ENCODE data around the gene EFHC1.

EFHC1 gene

DNA sequence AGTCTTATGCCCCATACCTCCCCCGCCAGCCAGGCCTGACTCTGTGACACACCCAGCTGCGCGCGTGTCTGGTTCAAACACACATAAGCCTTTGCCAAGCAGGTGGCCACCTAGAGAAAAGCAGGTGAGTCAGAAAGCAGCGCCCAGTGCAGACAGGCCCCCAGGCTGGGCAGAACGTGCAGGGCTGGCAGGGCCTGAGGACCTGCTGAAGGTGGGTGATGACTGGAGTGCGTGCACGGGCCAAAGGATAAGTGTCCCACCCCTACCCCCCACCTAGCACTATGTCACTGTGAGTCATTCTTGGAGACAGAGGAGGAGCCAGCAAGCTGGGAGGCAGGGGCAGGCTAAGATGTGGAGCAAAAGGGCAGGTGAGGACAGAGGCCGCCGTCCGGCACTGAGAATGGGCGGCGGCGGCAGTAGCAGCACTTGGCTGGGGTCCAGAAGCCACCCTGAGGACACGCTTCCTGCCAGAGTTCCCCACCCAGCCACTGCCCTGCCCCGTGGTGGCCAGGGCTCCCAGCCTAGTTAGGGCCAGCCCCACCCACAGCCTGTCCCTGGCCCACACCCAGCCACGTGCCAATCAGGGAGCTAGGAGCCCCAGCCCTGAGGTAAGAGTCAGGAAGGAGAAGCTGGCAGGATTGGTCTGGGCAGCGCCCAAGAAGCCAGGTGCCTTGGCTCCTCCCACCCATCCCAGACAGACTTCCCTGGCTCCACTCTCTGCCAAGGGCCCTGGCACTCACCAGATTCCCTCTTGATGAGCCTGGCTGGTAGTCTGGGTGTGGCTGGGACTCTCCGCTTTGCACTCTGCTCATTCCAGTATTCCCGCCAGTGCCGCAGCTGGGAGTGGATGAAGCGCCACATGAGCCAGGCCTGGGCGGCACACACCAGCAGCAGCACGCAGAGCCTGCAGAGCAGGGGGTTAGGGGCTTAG lies 84.0 kb downstream of the EFHC1 start:
- DNase-seq: no peak

- no peak for DNase-seq
Observed at GRCh38 chr6:52504782-52505136, 84.6 kb downstream of the EFHC1 start.

DNA sequence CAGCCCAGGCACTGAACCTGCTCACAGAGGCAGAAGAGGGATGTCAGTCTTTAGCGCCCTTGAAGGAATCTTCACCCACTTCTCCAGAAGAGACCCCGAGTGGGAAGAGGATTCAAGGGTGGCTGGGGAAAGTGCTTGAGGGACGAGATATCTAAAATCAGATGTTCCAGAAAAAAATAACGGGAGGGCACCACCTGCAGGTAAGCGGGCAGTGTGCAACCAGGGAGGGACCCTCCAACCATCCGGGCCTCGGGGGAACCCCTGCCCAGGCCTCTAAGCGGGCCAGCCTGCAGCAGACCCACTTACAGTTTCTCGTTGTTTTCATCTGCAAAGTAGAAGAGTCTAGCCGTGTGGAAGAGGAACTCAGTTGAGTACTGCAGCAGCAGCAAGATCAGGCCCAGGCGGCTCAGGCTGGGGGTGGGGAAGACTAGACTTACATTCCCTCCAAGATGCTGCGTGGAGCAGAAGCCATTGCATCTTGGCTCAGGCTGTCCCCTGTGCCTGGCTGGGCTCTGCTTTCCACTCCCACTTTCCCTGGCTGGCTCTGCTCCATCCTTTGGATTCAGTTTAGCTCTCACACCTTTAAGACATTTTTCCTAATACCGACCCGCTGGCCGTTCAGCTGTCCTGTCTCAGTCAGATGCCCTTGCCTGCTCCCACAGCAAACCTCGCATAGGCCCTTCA lies 85.7 kb downstream of the EFHC1 start:
- DNase-seq: no peak

DNA sequence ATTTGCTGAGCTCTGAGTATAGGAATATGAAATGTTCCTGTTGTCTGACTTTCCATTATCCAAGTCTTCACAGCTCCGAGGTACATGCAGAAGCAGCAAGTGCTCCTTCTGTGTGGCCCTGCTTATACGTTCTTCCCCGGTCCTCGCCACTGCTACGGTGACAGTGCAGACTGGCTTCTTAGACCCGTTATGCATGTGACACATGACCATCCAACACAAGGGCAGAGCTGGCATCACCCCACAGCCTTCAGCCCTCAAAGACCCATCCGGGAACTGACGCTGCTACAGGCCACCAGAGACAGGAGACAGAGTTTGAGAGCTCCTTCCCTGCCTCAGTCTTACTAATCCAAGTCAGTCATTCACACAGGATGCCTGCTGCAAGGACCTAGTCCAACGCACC lies 86.3 kb downstream of the EFHC1 start:
- DNase-seq: no peak

DNA sequence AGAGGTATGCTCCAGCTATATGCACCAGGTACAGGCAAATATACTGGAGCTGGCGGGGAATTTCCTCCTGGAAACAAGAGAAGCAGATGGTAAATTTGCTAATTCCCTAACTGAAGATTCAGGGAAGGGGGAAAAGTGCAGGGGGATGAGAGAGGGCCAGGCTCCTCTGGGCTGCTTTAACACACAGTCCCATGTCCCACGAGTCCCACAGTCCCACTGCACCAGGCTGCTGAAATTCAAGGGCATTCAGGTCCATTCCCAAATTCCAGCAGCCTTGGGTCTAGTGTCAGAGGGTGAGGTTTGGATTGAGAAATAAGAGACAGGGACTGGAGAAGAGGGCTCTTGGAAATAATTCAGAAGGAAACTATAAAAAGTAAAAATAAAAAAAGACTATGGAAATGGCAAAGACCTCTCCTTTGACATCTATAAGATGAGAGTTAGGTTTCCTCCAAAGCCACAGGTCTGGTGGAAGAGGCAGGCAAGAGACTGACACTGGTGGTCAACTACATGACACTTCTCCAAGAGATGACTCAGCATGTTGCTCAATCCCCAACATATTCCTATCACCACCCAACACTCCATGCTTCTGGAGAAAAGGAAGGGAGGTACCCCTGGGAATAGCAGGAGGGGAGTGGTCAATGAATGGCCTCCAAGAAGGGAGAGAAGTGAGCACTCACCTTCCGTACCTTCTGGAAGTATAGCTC lies 87.6 kb downstream of the EFHC1 start:
- no peak for DNase-seq

- DNase-seq: no peak
Observed at GRCh38 chr6:52508261-52508739, 88.2 kb downstream of the EFHC1 start.

DNA sequence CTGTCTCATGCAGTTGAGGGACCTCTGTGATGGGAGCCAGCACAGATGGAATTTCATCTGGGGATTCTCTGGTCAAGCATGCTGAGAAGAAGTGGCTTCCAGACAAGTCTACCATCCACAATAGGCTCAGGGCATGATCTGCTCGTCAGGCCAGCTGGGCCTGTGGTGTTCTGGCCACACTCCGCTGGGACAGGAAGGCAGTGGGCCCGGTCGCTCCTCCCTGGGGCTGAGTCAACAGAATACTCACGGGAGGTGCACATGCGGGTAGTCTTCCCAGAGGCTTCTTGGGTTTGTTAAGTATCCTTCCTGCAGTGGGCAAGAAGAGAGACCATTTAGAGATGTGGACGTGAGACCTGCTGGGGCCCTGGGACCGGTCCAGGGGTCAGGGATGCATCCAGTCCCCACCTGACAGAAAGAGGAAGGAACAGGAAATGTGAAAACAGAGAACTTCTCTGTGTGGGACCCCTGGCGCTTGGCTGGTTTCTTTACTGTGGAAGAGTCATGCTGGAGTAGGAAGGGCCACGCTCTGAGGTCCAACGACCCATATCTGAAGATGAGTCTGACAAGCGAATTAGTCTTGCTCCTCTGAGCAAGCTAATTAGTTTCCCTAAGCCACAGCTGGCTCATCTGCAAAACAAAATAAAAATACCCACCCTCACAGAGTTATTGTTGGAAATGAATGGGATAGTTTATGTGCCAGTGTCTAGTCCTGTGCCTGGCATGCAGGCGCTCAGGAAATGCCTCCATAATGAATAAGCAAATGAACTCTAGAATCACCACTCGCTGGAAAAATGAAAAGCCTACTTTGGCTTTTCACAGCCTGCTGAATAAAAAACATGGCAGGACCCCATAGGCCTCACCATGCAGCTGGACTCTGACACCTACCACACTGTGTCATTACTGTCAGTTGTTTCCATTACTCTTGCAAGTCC lies 89.4 kb downstream of the EFHC1 start:
- DNase-seq: no peak

DNA sequence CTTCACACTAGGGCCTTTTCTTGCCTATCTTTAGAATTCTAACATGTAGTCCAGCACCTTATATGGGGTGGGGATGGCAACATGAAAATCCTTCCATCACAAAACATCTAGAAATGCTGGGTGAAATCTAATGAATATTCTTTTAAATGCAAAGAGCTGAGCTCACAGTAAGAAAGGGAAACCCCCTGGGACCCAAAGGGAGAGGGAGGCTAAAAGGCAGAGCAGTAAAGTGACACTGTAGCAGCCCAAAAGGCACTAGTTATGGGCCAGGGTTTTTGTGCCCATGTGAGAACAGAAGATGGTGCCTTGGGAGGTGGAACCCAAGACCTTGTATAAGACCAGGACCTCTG lies 90.0 kb downstream of the EFHC1 start:
- no peak for DNase-seq

- DNase-seq: no peak
Observed at GRCh38 chr6:52511163-52511562, 91.0 kb downstream of the EFHC1 start.

GRCh38 chr6:52511572-52512151 lies 91.5 kb downstream of the EFHC1 start:
- DNase-seq: no peak

DNA sequence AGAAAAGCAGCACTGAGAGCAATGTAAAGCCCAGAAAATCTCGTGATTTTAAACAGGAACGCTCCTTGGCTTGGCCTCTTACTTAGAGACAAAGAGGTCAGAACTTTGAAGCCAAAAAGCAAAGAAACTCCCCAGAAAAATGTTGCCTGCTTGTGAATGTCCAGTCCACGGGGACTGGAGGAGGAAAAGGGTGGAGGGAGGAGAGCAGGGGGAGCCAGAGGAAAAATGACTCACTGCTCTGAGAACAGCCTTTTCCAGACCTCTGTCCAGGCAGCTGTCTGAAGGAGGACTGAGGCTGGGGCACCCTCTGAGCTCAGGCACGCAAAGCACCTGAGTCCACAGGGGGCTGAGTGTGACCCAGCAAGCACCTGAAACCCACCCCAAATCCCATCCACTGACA lies 92.1 kb downstream of the EFHC1 start:
- DNase-seq: no peak

- DNase-seq: no peak
Observed at GRCh38 chr6:52513464-52513863, 93.3 kb downstream of the EFHC1 start.

DNA sequence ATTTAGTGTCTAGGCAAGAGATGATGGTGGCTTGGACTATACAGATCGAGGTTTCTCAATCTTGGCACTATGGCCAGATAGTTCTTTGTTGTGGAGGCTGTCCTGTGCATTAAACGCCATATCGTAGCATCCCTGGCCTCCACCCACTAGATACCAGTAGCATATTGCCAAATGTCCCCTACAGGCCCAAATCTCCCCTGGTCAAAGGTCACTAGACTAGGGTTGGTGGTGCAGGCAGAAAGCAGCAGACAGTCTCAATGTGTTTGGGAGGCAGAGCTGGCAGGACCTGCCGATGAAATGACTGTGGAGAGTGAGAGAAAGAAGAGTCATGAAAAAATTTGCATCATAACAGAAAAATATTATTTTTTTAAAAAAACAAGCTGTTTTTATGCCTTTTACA lies 93.8 kb downstream of the EFHC1 start:
- DNase-seq: no peak

- DNase-seq: no peak
Observed at GRCh38 chr6:52514514-52514913, 94.4 kb downstream of the EFHC1 start.

DNA sequence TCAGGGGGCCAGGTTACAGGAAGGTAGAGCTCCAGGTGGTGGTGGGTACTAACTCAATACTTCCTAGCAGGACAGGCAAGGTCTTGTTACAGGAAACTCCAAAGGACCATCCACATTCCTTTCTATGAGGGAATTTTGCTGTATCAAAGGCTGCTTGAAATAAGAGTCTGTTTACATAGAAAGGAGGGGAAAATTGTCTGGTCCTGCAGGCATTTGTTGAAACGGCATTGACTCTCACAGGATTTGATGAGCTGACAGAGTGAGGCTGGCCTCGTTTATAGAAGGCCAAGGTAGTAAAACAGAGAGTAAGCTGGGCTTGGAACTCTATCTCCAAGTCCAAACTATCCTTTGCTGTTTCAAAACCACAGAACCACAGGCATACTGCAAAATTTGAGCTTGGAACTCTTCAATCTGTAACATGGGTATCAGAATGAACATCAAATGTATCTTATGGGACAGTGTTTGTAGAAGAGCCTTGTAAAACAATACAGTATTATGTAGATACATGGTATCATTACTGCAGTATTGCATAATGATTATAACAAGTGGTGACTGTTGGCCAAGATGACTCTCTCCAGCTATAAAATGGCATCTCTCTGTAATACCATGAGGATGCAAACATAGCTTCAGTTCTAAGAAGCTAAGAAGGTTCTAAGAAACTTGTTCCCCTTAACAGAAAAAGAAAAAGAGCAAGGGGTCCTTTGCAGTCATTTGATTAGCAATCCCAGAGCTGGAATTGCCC lies 95.2 kb downstream of the EFHC1 start:
- no peak for DNase-seq

GRCh38 chr6:52516269-52516668 lies 96.1 kb downstream of the EFHC1 start:
- no peak for DNase-seq

DNA sequence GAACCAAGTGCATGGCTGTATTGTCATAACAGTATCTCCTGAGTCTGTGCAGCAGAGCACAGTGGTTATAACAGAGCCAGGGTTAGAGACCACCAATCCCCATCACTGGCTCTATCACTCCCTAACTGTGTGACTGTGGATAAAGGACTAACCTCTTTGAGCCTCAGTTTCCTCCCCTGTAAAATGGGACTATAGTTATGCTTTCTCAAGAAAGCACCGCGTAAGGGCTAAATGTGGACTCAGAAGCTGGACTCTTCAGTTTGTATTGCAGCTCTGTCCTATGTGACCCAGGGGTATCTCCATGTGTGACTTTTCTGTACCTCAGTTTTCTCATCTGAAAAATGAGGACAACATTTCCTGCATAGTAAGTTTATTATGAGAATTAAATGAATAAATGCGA lies 96.8 kb downstream of the EFHC1 start:
- no peak for DNase-seq

DNA sequence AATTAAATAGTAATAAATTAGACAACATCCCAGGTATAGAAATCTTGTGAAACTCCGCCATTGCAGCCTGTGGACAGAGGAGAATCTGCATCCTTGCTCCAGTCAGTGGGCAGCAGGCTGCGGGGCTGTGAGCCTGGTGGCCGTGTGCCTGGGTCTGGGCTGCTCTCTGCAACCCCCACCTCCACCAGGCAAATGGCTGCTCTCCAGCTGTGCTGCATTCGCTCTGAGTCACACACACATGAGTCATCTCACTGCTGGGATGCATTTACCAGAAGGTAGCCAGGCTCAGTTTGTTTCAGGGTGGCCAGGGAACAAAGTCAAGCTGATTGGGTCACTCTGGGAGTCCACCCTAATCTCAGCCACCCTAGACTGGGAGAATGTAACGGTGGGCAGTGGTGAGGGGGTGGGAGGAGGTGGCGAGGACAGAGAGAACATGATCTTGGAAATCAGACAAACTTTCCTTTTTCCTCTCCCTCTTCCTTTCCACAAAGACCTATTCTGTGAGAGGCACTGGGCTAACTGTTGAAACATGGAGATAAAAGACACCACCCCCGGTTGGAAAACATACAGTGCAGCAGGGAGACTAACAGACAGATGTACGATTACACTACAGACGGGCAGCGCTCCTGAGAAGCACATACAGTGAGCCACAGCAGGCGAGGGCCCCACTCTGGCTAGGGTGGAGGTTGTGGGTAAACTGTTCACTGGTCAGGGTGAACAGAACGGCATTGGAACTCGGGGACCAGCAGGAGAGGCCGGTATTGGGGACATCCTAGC lies 97.5 kb downstream of the EFHC1 start:
- no peak for DNase-seq

GRCh38 chr6:52518279-52518945 lies 98.3 kb downstream of the EFHC1 start:
- DNase-seq: no peak

DNA sequence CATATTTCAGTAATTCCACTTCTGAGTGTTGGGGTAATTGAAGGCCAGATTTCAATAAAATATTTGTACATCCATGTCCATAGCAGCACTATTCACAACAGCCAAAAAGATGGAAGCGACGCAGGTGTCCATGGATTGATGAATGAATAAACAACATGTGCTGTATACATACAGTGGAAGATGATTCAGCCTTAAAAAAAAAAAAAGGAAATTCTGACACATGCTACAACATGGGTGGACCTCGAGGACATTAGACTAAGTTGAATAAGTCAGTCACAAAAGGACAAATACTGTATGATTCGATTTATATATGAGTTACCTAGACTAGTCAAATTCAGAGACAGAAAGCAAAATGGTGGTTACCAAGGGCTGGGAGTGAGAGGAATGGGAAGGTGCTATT lies 99.5 kb downstream of the EFHC1 start:
- DNase-seq: no peak
